Hepatocyte (in vitro differentiated cells): Measurements from ENCODE around the gene EGLN2. TPM values are rescaled to one million over a fixed set of nuclear protein-coding genes. Genes with fewer than 3 reads are reported as not detected.

Experiments
- DNase-seq: peaks from one replicate; pipeline ENCODE4 v3.0.0-alpha.2; 2016; ENCODE audit warnings: low spot score
- H2AFZ ChIP-seq: fragments of 200-600 bp; sonication (generic); 2 replicates; pipeline ENCODE4 v1.6.0; 2016; ENCODE audit warnings: antibody characterized with exemption, mild to moderate bottlenecking
- H3K27ac ChIP-seq: fragments of 200-600 bp; sonication (generic); 2 replicates; pipeline ENCODE4 v1.5.1; 2016; ENCODE audit warnings: mild to moderate bottlenecking
- H3K27me3 ChIP-seq: fragments of 200-600 bp; sonication (generic); 2 replicates; pipeline ENCODE4 v1.6.1; 2016
- H3K36me3 ChIP-seq: fragments of 200-600 bp; sonication (generic); replicated peaks from 2 replicates; pipeline ENCODE4 v1.5.1; 2016; ENCODE audit warnings: low read depth; ENCODE audit not compliant: insufficient read depth
- H3K4me1 ChIP-seq: fragments of 200-600 bp; sonication (generic); 2 replicates; pipeline ENCODE4 v1.5.1; 2016; ENCODE audit warnings: mild to moderate bottlenecking, moderate library complexity; ENCODE audit not compliant: insufficient read depth
- H3K4me2 ChIP-seq: fragments of 200-600 bp; sonication (generic); 2 replicates; pipeline ENCODE4 v1.6.0; 2016
- H3K4me3 ChIP-seq: fragments of 200-600 bp; sonication (generic); 2 replicates; pipeline ENCODE4 v1.5.1; 2016; ENCODE audit warnings: mild to moderate bottlenecking
- H3K79me2 ChIP-seq: fragments of 200-600 bp; sonication (generic); 2 replicates; pipeline ENCODE4 v1.6.0; 2017; ENCODE audit warnings: mild to moderate bottlenecking
- H3K9me2 ChIP-seq: fragments of 200-600 bp; sonication (generic); replicated peaks from 2 replicates; pipeline ENCODE4 v1.6.0; 2017; ENCODE audit warnings: mild to moderate bottlenecking; ENCODE audit not compliant: insufficient read depth
- H3K9me3 ChIP-seq: fragments of 200-600 bp; sonication (generic); 2 replicates; pipeline ENCODE4 v1.5.1; 2016; ENCODE audit warnings: low read depth, mild to moderate bottlenecking
- H4K20me1 ChIP-seq: fragments of 200-600 bp; sonication (generic); 2 replicates; pipeline ENCODE4 v1.6.0; 2016; ENCODE audit warnings: mild to moderate bottlenecking; ENCODE audit not compliant: insufficient read depth, poor library complexity, severe bottlenecking
- CTCF ChIP-seq: fragments of 200-600 bp; sonication (generic); IDR thresholded peaks from 2 replicates; pipeline ENCODE4 v1.5.1; 2016; ENCODE audit warnings: antibody characterized with exemption, mild to moderate bottlenecking; ENCODE audit not compliant: poor library complexity
- EZH2 ChIP-seq: fragments of 200-600 bp; sonication (generic); IDR thresholded peaks from 2 replicates; pipeline ENCODE4 v1.6.1; 2016; ENCODE audit warnings: antibody characterized with exemption, mild to moderate bottlenecking, borderline replicate concordance
- EZH2phosphoT487 ChIP-seq: fragments of 200-600 bp; sonication (generic); IDR thresholded peaks from one replicate; pipeline ENCODE4 v1.6.1; 2018; ENCODE audit warnings: antibody characterized with exemption, mild to moderate bottlenecking, low read depth, moderate library complexity; ENCODE audit not compliant: unreplicated experiment, severe bottlenecking
- WGBS: methylation state at CpG from one replicate; pipeline ENCODE4 v1.1.6; 2016; ENCODE audit warnings: low lambda C conversion rate; ENCODE audit errors: missing lambda C conversion rate; 5-methylcytosine and 5-hydroxymethylcytosine counted together
- polyA plus RNA-seq: library from polyadenylated mRNA; unstranded; fragments of >200 nt; fragmentation: Nextera tagmentation; extraction: Ambion mirVana; gene quantifications from 2 replicates; pipeline ENCODE4 v1.2.1, GENCODE V29; 2016
- total RNA-seq: library from RNA; depleted of rRNA; stranded (reverse); fragments of >200 nt; gene quantifications from 2 replicates; pipeline ENCODE4 v1.2.3, GENCODE V29; 2014

EGLN2 gene
- total and polyA plus RNA-seq, 2 experiments from 2014 or later = 88.4 to 121 TPM

GRCh38 chr19:40803857-40804782 is 5.1 kb downstream of the EGLN2 start:
- no peak overlapping the region for H2AFZ ChIP-seq
- H3K9me2 ChIP-seq = no peaks in the 10 kb centered on the region
- H3K4me1 ChIP-seq = peaks cover 63% of the 10 kb centered on the region
- H3K79me2 ChIP-seq = peaks cover 83% of the 10 kb centered on the region
- peak overlapping the region; percentile 98 for H3K4me2 ChIP-seq
- H3K36me3 ChIP-seq = no peaks in the 10 kb centered on the region
- H3K4me3 ChIP-seq = no peak overlapping the region
- 83% methylated on average over 6 of the region's 6 CpGs for WGBS
- no peaks in the 10 kb centered on the region for H3K27me3 ChIP-seq
- DNase-seq = no peak
- H4K20me1 ChIP-seq = peaks cover 70% of the 10 kb centered on the region
- TF ChIP-seq CTCF = no peak
- TF ChIP-seq EZH2phosphoT487 = no peak
- TF ChIP-seq EZH2 = no peak
- no peaks in the 10 kb centered on the region for H3K9me3 ChIP-seq
- H3K27ac ChIP-seq = peak overlapping the region; percentile 76

- H3K9me3 ChIP-seq = no peaks in the 10 kb centered on the region
- H3K36me3 ChIP-seq = no peaks in the 10 kb centered on the region
- peak overlapping the region; percentile 76 for H3K27ac ChIP-seq
- TF ChIP-seq EZH2phosphoT487 (no peak), CTCF (no peak), EZH2 (no peak)
- no peaks in the 10 kb centered on the region for H3K9me2 ChIP-seq
- H4K20me1 ChIP-seq = peaks cover 70% of the 10 kb centered on the region
- H3K4me2 ChIP-seq = peak overlapping the region; percentile 98
- peaks cover 63% of the 10 kb centered on the region for H3K4me1 ChIP-seq
- no peak overlapping the region for H3K4me3 ChIP-seq
- 85% methylated on average over 7 of the region's 7 CpGs for WGBS
- no peak for DNase-seq
- H2AFZ ChIP-seq = no peak overlapping the region
- peaks cover 80% of the 10 kb centered on the region for H3K79me2 ChIP-seq
- H3K27me3 ChIP-seq = no peaks in the 10 kb centered on the region
Observed at GRCh38 chr19:40804783-40805242, 5.8 kb downstream of the EGLN2 start.

DNA sequence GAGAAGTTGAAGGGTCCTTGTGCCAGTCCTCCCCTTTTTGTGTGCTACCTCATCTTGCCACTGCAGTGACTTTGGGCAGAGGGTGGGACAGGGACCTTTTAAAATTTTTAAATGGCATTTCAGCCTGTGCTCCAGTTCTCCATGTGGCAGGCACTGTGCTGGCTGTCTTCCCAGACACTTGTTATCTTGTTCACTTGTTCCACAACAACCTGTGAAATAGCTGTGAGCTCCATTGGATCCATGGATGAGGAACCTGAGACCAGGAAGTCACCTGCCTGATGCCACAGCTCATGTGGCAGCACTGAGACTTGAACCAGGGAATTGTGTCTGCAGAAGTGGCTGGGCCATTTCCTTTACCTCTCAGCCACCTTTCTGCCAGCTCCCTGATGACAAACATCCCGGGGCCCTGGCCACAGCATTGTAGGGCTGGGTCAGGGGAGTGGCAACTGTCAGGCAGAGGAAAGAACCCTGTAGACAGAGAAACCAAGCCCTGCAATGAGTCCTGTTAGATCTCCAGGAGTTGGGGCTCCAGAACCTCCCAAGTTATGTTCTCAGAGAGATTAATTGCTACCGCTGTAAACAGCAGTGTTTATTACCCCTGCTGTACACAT is 6.4 kb downstream of the EGLN2 start:
- Histone ChIP-seq H3K4me2 (no peak overlapping the region), H3K9me2 (no peaks in the 10 kb centered on the region), H3K9me3 (no peaks in the 10 kb centered on the region), H3K79me2 (peaks cover 75% of the 10 kb centered on the region), H3K36me3 (no peaks in the 10 kb centered on the region), H2AFZ (no peak overlapping the region), H4K20me1 (peaks cover 64% of the 10 kb centered on the region), H3K27me3 (no peaks in the 10 kb centered on the region), H3K4me3 (no peak overlapping the region), H3K4me1 (peaks cover 64% of the 10 kb centered on the region), H3K27ac (peak overlapping the region; percentile 76)
- 81% methylated on average over 2 of the region's 2 CpGs for WGBS
- DNase-seq = no peak
- no peak for TF ChIP-seq CTCF
- TF ChIP-seq EZH2 = no peak
- TF ChIP-seq EZH2phosphoT487 = no peak
